Cerebellar cortex (tissue), 1 donor: ENCODE results near the gene CERK.

ENCODE experiments used
- DNase-seq: peaks from one replicate; pipeline ENCODE4 v3.0.0-alpha.2; 2015; ENCODE audit warnings: low spot score

The CERK gene

GRCh38 chr22:46699091-46699490 is 39.0 kb downstream of the CERK start:
- DNase-seq, result no peak

GRCh38 chr22:46697811-46698515 is 40.1 kb downstream of the CERK start:
- DNase-seq, result no peak

DNA sequence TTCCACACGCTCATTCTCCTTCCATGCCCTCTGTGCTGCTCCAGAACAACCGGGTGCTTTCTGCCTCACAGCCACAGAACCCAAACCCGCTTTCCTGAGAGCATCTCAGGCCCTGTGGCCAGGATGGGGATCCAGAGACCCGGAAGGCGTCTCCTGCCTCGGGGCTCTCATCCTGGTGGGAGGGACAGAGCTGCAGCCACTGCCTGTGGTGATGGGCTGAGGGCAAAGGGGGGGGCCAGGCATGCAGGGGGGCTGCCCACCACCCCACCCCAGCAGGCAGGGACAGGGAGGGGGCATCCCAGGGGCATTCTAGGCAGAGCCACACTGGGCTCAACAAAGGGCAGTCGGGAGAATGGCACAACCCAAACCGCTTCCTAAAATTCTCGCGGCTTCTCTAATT is 41.4 kb downstream of the CERK start:
- no peak for DNase-seq

- DNase-seq, result no peak
Measured at GRCh38 chr22:46696229-46696518, 41.9 kb downstream of the CERK start.

GRCh38 chr22:46695346-46696228 is 42.5 kb downstream of the CERK start:
- no peak for DNase-seq

- no peak for DNase-seq
Measured at GRCh38 chr22:46694416-46695170, 43.5 kb downstream of the CERK start.

- DNase-seq, result peak; percentile 37
Measured at GRCh38 chr22:46693634-46694415, 44.2 kb downstream of the CERK start.

DNA sequence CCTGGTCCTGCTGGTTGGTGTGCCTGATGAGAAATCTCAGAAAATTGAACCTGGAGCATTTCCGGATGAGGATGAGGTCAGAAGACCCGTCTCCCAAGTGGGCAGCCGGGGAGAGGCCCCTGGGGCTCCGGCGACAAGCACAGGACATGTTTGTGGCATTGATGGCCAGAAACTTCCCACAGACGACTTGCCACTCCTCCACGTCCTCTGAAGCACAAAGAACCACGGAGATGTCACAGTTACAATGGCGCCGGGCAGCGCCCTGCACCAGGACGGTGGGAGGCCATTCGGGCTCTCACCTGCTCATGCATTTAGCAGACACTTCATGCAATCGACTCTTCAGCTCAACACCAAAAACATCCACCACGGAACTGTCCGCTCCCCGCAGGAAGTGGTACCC is 46.5 kb downstream of the CERK start:
- no peak for DNase-seq

GRCh38 chr22:46690146-46690545 is 47.9 kb downstream of the CERK start:
- DNase-seq, result no peak

DNA sequence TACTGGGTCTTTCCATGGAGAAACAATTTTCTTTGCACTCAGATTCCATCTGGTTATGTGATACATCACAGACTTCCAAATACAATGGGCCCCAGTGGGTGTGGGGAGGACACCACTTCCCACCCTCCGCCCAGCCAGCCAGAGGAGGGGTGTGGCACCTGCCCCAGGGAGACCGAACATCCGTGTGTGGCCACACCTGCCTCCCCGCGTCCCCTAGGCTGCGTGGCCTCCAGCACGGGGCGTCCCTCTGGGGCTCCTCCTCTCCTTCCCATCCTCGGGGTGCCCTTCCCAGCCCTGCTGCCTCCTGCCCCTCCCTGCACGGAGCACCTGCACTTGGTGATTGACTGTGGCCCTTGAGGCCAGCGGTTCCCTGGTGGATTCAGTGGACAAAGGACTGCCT is 49.1 kb downstream of the CERK start:
- DNase-seq, result no peak

DNA sequence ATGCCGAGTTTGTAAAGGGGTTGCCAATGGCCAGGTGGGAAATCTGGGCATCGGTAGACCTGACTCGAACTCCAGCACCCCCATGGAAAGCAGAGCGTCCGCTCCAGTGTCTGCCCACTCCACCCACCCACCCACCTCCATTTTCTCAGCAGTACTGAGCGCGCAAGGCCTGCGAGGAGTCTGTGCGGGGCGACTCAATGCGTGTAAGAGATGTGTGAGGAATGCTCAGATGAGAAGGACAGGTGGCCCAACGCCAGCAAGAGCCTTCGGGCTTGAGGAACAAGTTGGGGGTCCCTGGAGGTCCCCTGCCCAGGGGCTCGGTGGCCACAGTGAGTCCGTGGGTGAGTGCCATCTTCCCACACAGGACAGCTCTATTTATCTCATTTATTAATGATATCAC is 50.6 kb downstream of the CERK start:
- no peak for DNase-seq

GRCh38 chr22:46687048-46687444 is 51.0 kb downstream of the CERK start:
- no peak for DNase-seq

- DNase-seq, result no peak
Measured at GRCh38 chr22:46686221-46687047, 51.6 kb downstream of the CERK start.

GRCh38 chr22:46684706-46685105 is 53.3 kb downstream of the CERK start:
- no peak for DNase-seq

DNA sequence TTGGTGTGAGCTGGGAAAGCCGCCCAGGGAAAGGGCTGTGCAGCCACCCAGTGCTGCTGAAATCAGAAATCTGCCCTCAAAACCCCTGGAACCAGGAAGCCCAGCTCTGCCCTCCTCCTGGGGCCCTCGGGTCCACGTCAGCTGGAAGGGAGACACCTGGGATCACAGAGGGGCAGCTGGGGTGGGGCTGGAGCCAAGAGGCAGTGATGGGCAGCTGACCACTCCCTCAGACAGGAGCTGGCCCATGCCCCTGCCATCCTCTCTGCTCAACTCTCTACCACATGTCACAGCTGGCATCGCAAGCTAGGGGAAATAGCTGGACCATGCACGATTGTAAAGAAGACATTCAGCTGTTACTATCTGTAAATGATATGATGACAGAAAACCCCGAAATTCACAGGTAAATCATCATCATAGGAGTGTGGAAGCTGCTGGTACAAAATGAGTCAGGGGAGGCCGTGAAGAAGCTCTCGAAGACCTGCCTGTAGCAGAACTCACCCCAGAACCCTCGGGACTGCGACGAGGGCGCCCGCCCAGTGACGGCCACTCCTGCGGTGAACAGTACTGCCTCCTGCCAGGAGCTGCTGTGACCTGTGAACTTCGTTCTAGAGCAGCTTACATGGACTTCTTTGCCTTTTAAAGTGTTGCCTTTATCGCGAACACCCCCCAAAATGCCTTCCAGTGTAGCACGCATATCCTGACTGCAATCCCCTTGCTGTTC is 55.9 kb downstream of the CERK start:
- no peak for DNase-seq

GRCh38 chr22:46681010-46681409 is 57.0 kb downstream of the CERK start:
- DNase-seq, result no peak

- DNase-seq, result no peak
Measured at GRCh38 chr22:46679706-46680269, 58.3 kb downstream of the CERK start.

DNA sequence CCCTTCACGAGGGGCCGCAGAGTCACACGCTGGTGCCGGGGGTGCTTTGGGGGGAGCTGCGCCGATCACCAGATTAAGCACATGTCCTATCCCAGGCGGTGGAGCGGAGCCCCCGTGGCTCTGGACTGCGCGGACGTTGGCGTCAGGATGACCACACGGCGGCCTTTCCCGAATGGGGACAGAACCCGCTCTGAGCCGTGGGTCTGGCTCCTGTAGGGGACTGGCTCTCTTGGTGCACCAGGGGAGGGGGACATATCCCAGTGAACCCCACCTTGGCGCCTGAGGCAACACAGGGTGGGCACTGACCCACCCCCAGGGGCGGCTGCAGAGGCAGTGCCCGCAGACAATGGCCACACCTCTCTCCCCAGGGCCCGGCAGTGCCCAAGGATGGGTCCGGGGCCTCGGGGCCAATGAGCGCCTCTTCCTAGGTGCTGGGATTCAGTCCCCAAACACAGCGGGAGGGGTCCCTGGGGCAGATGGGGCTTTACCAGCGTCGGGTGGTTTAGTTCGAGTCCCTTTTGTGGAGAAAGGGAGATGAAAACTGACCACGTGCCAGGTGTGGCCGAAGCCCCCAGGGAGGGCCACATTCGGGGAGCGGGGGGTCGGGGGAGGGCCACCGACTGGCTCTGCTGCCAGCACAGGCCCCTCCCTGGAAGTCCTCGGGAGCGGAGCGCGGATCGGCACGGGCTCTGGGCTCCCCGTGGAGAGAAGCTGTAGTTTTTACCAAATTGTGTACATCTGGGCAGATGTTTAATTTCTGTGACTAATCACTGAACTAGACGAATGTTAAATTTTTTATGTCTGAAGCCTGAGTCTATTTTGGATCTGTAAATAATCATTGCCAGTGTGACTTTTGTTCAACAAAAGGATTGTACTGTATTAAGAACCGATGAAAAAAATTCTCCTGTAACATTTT is 59.0 kb downstream of the CERK start:
- DNase-seq, result no peak

GRCh38 chr22:46678003-46678657 is 59.9 kb downstream of the CERK start:
- no peak for DNase-seq
